GM23248 (cell line): Measurements from ENCODE around the gene SHISA9.

Experiments used
- EZH2 ChIP-seq: fragments of 200-600 bp; sonication (generic); IDR thresholded peaks from 2 replicates; pipeline ENCODE4 v1.6.1; 2018; ENCODE audit warnings: antibody characterized with exemption, mild to moderate bottlenecking; ENCODE audit not compliant: insufficient read depth, poor library complexity, severe bottlenecking
- EZH2phosphoT487 ChIP-seq: fragments of 200-600 bp; sonication (generic); IDR thresholded peaks from 2 replicates; pipeline ENCODE4 v1.6.1; 2018; ENCODE audit warnings: antibody characterized with exemption, moderate library complexity, mild to moderate bottlenecking, low read depth; ENCODE audit not compliant: insufficient read depth

- no peak for TF ChIP-seq EZH2
- TF ChIP-seq EZH2phosphoT487, result no peak
Measured at GRCh38 chr16:13105427-13105826, 204.0 kb downstream of the SHISA9 start.
